ENCODE data around the gene ZNF281.

The ZNF281 gene

GRCh38 chr1:200386416-200386815 lies 23.4 kb downstream of the ZNF281 start:
- DNase-seq: no peak

DNA sequence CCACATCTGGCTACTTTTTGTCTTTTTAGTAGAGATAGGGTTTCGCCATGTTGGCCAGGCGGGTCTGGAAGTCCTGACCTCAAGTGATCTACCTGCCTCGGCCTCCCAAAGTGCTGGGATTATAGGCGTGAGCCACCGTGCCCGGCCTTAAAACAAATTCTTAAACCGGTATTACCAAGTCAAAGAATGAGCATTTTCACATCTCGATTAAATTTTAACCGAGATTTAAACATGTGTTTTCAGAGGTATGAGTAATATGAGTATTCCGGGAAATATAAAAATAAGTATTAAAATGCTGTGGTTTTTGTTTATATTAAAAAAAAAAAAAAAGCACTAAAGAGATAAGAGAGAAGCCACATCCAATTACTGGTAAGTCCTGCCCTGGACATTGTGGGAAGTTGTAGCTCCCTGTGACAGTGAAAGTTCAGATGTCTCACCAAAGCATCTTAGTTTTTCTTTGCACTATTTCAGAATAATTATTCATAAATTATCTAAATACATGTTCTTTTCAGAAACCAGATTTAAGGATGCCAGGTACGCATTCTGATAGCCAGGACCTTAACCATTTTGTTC lies 24.9 kb downstream of the ZNF281 start:
- DNase-seq: no peak

- DNase-seq: no peak
These were observed 28.4 kb downstream of the ZNF281 start for GRCh38 chr1:200381256-200381984.

DNA sequence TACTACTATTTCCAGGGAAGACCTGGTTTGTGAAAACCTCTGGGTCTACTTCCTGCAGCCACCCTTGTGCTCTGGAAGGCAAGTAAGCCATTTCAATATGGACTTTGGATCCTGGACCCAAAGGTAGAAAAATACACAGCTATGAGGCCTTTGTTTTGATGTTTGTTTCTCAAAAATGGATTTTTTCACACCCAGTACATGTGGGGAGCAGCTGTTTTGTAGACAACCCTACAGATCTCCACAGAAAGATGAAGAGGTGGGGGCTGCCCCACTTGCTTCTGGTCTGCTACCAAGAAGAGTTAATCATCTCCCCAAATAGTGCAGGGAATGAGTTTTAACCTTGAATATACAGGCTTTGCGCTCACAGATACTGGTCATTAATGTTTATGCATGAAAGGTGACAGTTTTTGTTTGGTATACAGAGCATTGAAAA lies 29.2 kb downstream of the ZNF281 start:
- no peak for DNase-seq

DNA sequence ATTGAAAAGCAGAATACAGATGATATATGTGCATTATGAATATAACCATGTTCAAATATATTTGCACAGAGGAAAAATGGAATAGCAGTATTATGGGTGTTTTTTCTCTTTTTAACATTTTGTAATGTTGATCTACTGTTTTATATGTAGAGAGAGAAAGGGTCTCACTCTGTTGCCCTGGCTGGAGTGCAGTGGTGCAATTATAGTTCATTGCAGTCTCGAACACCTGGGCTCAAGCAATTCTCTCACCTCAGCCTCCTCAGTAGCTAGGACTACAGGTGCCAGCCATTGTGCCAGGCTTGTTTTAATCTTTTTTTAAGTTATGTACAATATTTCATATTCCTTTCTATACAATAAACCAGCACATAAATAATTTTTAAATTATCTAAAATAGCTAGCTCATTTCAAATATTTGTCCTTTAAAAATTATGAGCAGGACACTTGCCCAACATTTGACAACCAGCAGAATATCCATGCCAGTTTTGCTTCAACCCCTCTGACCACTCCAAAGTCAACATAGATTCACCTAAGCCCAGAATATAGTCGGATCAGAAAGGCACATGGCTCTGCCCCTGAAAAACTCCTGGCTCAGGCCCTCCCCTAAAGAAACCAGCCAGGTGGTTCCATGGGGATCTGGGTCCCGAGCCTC lies 29.8 kb downstream of the ZNF281 start:
- no peak for DNase-seq

DNA sequence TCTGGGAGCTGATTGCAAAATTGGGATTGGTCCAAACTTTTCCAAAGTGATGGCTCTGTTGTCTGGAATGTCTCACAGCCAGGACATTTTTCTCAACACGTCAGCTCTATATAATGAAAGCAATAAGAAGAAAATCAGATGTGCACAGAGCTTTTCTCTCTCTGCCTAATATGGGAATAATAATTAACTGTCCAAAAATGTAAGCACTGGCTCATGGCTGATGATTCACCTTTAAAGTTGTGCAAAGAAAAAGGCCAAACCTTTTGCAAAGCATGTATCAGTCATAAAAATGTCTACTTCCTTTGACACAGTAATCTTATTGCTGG lies 30.4 kb downstream of the ZNF281 start:
- DNase-seq: no peak

DNA sequence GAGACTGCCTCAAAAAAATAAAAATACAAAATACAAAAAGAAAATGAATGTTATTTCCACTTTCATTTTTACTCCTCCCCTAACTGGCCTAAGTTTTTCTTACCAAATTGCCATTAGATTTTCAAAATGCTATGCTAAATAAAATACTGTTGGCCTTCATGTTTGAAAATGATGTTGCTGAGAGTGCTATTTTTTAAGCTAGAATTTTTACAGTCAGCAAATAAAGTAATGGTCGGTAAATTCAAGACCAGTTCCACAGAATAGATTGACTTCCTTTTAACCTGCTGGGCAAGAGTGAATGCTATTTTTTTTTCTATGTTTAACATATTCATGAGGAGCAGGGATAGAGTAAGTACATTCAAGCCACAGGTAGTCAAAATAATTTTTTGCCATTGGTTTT lies 31.7 kb downstream of the ZNF281 start:
- DNase-seq: no peak

DNA sequence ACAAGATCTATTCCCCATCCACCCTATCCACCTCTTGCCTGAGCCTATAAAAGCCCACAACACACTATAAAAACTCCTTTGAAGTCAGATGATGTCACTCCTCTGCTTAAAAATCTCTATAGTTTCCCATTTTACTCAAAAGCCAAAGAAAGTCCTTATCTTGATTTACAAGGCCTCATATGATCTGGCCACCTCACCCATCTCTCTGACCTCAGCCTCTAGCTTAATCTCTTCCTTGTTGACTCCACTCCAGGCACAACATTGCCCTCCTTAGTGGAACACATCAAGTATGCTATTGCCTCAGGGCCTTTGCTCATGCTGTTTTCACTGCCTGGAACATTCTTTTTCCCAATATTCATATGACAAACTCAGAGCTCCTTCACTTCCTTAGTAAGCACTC lies 33.3 kb downstream of the ZNF281 start:
- DNase-seq: no peak

DNA sequence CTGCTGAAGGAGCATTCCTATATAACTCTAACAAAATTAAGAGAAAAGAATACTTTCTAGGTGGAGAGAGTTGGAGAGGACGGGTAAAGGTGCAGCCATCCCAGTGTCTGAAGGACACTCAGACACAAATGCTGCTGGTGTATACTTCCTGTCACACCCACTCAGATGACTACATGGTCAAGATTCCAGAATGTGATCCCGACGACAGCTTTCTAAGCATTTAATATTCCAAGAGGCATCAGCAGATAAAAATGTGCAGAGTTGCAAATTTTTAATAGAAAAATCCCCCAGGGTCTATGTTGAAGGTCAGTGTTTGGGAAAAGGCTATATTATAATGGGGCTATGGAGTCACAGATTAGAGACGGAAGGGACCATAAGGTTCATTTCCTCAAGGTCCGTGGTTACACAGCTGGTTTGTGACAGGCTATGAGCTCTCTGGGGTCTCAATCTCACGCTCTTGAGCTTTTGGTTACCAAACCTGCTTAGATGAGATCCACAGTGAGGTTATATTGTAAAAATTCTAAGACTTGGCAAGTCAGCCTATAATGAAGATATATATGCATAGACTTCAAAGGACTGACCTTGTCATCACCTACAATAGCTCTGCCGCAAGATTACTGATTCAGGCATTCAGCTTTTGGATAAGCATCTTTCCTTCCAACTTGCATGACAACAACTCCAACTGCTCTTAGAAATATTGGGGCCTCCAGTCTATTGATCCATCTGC lies 35.1 kb downstream of the ZNF281 start:
- DNase-seq: no peak

DNA sequence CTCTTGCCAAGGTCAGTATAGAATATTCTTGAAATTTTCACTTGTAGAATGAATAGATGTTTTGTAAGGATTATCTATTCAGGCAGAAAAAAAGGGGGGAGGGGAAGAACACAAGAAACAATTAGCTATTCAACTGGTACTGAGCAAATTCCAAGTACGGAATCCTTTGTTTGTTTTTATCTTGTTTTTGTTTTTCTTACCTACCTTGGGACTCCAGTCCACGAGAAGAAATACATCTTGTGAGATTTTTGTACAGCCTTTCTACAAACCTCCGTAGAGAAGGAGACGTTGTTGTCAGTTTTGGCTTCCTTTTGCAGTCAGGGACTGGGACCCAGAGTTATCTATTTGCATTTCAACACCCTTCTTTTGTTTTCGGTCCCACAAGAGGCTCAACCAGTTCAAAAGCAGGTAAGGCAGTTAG lies 36.0 kb downstream of the ZNF281 start:
- no peak for DNase-seq

- no peak for DNase-seq
These were observed 37.0 kb downstream of the ZNF281 start for GRCh38 chr1:200372885-200373181.

DNA sequence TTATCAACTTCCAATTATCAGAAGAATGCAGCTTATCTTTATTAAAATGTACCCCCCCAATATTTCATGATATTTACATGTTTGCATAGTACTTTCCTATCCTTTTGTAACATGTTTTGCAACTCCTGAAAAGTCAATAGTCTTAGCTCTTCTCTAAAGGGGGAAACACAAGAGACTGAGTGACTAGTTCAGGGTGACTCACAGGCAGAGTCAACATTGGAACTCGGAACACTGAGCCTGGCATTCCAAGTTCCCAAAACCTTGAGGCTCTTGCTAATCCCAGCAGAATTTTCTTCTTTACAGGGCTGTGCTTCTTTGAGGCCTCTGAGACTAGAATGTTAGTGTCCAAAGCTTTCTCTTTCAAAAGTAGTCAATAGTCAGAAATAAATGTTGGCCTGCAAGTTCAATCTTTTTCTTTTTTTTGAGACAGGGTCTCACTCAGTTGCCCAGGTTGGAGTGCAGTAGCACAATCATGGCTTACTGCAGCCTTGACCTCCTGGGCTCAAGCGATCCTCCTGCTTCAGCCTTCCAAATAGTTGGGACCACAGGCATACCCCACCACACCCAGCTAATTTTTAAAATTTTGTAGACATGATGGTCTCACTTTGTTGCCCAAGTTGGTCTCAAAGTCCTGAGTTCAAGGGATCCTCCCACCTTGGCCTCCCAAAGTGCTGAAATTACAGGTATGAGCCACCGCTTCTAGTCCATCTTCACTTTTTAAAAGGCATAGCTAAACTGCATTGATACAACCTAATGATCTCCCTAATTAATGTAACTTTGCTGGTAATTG lies 37.5 kb downstream of the ZNF281 start:
- no peak for DNase-seq

DNA sequence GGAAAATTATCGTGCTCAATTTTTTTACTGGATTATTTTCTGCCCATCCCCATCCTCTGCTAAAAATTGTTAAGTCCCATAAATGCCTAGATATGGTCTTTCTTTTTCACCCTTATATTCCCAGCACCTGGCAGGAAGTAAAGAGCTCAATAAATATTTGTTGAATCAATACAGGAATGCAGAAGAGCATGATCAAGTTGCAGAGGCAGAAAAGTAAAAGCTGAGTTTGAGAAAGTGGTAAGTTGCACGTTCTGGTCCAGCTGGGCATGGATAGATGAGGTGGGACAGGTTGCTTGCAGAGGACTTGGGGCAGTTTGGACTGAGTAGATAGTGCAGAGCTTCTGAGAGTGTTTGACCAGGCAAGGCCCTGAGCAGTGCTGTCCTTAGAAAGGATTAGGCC lies 40.1 kb downstream of the ZNF281 start:
- no peak for DNase-seq

- no peak for DNase-seq
These were observed 40.7 kb downstream of the ZNF281 start for GRCh38 chr1:200369131-200369530.

DNA sequence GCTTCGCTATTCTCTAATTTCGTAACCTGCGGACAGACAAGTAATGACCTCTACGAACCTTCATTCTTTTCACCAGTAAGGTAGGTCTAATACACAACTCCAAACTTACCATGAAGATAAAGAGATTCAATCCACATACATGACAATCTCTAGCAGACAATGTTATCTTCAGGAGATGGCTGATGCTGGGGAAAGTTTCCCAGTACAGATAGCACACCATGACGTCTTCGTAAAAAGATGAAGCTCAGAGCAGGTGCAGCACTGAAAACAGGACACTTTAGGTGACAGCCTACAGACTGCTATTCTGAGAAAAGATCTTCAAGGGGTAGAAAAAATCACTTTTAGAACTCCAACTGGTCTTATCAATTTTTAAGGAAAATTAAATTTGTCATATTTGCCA lies 41.3 kb downstream of the ZNF281 start:
- DNase-seq: no peak

DNA sequence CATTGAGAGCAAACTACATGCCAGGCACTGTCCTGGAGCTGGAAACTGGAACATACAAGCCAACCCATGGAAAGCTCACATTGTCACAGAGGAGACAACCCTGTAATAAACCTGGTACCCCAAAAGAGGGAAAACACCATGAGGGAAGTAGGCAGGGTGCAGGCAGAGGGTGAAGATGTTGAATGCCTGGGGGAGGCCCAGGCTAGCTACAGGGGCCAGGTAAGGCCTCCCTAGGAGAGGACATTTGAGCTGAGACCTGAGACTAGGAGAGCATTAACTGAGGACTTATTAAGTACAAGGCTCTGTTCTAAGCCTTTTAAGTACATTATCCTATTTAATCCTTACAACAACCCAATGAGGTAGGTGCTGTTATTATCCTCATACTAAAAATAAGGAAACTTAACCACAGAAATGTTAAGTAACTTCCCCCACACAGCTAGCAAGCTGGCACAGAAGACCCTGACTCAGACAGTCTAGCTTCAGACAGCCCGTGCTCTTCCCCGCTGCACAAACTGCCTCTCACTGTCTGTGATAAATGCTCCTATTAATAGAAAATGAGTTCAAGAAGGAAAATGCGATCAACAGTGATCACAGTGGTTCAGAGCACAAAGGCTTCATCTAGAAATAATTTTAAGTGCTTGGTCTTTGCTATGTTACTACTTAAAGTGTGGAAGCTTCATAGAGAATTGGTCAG lies 41.8 kb downstream of the ZNF281 start:
- DNase-seq: no peak

DNA sequence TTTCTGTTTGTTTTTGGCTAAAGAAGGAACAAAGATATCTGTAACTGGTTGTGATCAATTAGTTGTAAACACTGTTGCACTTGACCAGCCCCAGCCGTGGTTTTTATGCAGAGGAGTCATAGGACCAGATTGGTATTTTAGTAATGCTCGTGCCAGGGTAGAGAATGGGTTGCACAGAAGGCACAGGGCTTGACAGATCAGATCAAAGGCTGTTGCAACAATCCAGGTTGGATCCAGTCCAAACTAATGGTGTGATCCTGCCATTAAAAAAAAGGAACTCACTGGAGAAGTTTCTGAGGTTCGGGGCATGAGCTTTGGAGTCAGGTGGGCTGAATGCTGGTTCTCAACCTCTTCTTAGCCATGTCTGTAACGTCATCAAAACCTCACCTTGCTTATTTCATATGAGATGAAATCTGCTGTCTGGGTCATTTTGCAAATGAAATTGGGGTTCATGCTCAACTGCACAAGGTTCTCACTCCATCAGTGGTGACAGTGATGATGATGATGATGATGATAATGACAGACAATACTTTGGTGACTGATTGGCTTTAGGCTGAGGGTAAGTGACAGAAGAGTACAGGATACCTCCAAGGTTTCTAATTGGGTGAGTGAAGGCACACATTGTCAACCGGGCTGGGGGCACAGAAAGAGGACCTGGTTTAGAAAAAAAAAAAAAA lies 43.1 kb downstream of the ZNF281 start:
- no peak for DNase-seq

DNA sequence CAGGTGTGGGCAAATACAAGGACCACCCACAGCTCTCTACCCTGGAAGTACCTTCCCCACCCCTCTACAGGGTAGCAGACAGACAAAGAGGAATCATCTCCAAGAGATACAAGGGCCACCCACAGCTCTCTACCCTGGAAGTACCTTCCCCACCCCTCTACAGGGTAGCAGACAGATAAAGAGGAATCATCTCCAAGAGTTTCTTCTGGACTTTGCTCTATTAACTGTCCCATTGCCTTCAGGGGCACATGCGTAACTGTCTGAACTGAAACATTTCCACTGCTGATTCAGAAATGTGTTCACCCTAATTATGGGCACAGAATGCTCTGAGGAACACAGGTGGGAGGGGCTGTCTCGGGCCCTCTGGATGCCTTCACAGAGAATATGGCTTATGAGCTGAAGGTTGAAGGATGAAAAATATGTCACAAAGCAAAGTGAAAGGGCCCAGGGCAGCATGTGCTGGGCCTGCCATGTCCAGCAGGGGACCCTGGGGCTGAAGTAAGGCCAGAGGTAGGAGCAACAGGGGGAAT lies 43.9 kb downstream of the ZNF281 start:
- no peak for DNase-seq

GRCh38 chr1:200364831-200365230 lies 45.0 kb downstream of the ZNF281 start:
- no peak for DNase-seq

DNA sequence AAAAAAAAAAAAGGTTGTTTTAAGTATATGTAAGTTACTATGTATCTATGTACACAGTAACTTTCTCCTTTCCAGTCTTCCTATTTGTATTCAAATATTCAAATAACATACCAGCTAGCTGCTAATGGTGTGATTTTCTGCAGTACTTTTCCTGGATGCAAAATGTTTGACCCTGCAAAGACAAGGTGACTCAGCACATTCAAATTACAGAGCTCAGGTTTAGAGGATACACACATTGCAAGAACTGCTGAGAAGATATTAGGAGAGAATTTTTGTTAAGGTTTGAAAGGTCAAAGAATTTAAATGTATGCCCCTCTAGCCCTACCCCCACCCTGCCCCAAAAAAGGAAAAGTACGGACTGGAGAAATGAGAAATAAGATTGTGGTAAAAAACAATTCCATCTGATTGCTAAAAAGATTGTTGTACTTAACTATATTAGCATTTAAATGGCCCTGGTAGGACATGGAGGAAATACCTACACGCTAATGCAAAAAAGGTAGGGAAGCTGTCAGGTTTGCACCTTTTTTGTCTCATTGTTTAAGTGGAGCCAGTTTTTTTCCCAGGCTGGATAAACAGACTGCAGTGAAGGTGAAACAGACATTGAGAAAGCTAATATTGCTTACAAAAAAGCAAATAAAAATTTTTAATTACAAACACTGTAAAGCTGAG lies 45.6 kb downstream of the ZNF281 start:
- no peak for DNase-seq

DNA sequence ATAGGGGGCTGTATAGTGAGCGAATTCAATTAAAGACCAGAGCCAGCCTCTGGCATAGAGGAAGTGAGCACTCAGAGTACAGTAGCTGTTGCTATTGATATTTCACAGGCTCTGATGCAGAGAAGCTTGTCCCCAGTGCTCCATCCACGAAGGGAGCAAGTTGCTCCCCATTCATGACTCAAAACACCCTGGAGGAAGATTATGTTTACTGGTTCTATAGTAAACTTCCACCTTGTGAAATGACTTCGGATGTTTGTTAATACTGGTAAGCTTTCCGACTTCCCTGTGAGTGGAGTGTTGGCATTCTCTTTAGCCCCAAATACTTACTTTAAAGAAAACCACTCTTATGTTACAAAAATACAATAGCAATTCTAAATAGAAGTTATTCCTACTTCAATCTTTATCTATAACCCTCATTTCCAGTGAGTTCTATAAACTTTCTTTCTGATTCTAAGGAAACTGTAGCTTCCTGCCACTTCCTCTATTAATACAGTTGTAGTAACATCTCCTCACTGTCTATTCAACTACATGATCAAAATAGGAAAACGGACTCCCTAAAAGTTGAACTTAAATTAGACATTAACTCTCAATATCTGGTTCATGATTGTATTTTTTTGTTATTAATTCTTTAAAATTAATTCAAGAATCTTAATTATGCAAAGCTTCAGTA lies 46.4 kb downstream of the ZNF281 start:
- DNase-seq: no peak
